HUES48 (cell line): ENCODE measurements around the gene KLHL29.
"Not testable (repeated sequence)": the region's sequence is repeated elsewhere in the genome, so short reads cannot be mapped to it uniquely, and the experiment has no call there.

ENCODE experiments used
- H3K27ac ChIP-seq: one replicate; pipeline ENCODE4 v1.7.0; 2013; ENCODE audit warnings: low read depth, low read length, inconsistent platforms
- H3K27me3 ChIP-seq: 2 replicates; pipeline ENCODE4 v1.6.1; 2013; ENCODE audit warnings: mild to moderate bottlenecking, low read length; ENCODE audit not compliant: control insufficient read depth, insufficient read depth
- H3K36me3 ChIP-seq: 2 replicates; pipeline ENCODE4 v1.6.1; 2013; ENCODE audit warnings: low read length; ENCODE audit not compliant: control insufficient read depth, insufficient read depth
- H3K4me1 ChIP-seq: 2 replicates; pipeline ENCODE4 v1.6.1; 2013; ENCODE audit warnings: mild to moderate bottlenecking, low read length; ENCODE audit not compliant: control insufficient read depth, insufficient read depth
- H3K4me3 ChIP-seq: 2 replicates; pipeline ENCODE4 v1.5.1; 2013; ENCODE audit warnings: mild to moderate bottlenecking, low read depth, low read length
- H3K9ac ChIP-seq: 2 replicates; pipeline ENCODE4 v1.6.1; 2013; ENCODE audit warnings: mild to moderate bottlenecking, low read depth, low read length, moderate library complexity
- H3K9me3 ChIP-seq: 2 replicates; pipeline ENCODE4 v1.6.1; 2013; ENCODE audit warnings: low read length; ENCODE audit not compliant: control insufficient read depth, insufficient read depth

The KLHL29 gene

DNA sequence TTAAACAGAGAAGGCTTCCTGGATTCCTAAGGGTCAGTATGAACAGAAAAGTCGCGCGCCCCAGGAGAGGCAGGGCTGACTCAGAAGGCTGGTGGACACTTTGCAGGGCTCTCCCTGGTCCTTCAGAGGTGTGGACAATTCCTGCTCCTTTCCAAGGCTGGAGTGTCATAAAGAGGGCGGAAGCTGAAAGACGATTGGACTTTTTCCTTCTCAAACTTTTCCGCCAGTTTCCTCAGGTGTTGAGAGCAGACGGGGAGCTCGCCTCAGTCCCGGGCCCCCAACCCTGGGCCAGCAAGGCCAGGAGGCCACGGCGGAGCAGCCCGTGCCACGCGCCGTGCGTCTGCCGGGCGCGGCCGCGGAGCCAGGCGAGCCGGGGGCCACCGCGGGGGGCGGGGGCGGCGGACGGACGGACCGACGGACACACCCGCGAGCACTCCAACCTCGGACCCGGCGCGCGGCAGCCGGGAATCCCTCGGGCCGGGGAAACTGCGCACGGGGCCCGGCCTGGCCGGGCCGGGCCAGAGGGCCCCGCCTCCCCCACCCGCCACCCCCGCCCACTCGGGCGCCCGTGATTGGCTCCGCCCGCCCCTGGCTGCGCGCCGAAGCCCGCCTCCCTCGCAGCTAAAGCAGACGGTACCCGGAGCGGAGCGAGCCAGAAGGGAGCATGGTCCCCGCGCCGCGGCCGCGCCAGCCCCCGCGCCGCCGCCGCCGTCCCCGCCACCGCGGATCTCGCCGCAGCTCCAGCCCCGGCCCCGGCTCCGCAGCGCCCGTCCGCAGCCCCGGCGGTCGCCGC is at the start of gene KLHL29:
KLHL29 (plus strand) TSS at position 629 of the 793 bp plus-strand sequence. CDS start 177,018 bp downstream, outside the sequence.
- Histone ChIP-seq H3K27ac (no peak within 1 kb of the TSS), H3K4me3 (peak within 1 kb of the TSS; percentile 74), H3K4me1 (peaks cover 10% of the 10 kb centered on the region; the same call in 1 of the 2 replicates)

DNA sequence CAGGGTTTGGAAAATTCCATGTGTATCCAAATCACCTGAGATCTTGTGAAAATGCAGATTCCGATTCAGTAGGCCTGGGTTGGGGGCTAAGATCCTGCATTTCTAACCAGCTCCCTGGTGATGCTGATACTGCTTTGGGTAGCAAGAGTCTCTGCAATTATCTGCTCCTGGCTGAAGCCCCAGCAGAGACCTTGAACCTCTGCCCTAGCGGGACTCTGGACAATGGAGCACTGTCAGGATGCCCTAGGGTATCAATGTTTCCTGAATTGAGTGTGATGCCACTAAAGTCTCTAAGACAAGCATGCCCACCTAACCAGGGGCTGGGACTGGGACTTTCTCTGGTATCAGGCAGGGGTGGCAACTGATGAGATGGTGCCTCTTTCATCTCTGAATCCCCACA is 49.4 kb upstream of the KLHL29 start:
- Histone ChIP-seq H3K4me3 (no peak overlapping the region), H3K4me1 (no peaks in the 10 kb centered on the region), H3K27ac (no peak overlapping the region), H3K36me3 (no peaks in the 10 kb centered on the region), H3K27me3 (no peaks in the 10 kb centered on the region), H3K9ac (no peak overlapping the region), H3K9me3 (no peaks in the 10 kb centered on the region)

More for the DNA sequence above, at the start of gene KLHL29:
- H3K36me3 ChIP-seq: no peaks in the 10 kb centered on the region
- H3K9ac ChIP-seq: peak within 1 kb of the TSS; percentile 30; the same call in 1 of the 2 replicates
- H3K27me3 ChIP-seq: peaks cover 84% of the 10 kb centered on the region
- H3K9me3 ChIP-seq: no peaks in the 10 kb centered on the region

- Histone ChIP-seq H3K36me3 (no peaks in the 10 kb centered on the region), H3K27me3 (no peaks in the 10 kb centered on the region), H3K9me3 (no peaks in the 10 kb centered on the region), H3K4me1 (no peaks in the 10 kb centered on the region), H3K9ac (no peak overlapping the region), H3K27ac (no peak overlapping the region), H3K4me3 (no peak overlapping the region)
Measured at GRCh38 chr2:23342075-23342474, 42.9 kb upstream of the KLHL29 start.

DNA sequence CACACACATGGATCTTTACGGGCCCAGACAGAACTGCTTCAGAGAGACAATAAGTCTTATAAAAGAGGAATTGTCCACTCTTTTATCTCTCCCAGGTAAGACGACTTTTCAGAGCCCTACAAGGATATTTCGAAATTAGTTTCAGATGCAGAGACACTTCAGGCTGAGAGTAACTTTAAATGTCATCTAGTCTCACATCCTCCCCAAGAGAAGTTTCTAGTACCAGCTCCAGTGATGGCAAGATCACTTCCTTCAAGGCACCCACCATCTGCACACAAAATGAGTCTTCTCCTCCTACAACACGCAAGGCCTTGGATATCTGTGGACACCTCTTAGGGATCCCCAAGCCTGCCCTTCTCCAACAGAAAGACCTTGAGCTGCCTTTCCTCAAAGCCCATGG is 39.0 kb upstream of the KLHL29 start:
- no peak overlapping the region for H3K4me3 ChIP-seq
- no peaks in the 10 kb centered on the region for H3K4me1 ChIP-seq
- H3K9me3 ChIP-seq: no peaks in the 10 kb centered on the region
- H3K27ac ChIP-seq: no peak overlapping the region
- no peak overlapping the region for H3K9ac ChIP-seq
- no peaks in the 10 kb centered on the region for H3K36me3 ChIP-seq
- no peaks in the 10 kb centered on the region for H3K27me3 ChIP-seq

DNA sequence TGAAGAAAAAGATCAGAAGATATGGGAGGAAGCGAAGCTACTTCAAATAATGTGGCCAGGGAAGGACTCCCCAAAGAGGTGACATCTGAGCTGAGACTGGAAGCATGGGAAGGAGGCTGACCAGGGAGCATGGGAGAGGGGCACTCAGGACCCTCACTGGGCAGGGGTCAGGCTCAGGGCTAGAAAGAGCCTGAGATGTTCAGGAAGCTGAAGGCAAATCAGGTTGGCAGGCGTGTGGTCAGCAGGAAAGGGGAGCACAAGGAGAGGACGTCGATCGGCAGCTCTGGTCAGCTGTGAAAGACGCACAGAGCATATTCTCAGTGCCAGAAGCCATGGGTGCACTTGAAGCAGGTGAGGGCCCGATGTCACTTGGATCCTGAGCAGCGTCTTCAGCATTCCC is 38.2 kb upstream of the KLHL29 start:
- Histone ChIP-seq H3K27me3 (no peaks in the 10 kb centered on the region; the same call in 1 of the 2 replicates), H3K4me3 (no peak overlapping the region), H3K9me3 (no peaks in the 10 kb centered on the region), H3K9ac (no peak overlapping the region), H3K27ac (no peak overlapping the region), H3K4me1 (no peaks in the 10 kb centered on the region; the same call in 1 of the 2 replicates), H3K36me3 (no peaks in the 10 kb centered on the region)

DNA sequence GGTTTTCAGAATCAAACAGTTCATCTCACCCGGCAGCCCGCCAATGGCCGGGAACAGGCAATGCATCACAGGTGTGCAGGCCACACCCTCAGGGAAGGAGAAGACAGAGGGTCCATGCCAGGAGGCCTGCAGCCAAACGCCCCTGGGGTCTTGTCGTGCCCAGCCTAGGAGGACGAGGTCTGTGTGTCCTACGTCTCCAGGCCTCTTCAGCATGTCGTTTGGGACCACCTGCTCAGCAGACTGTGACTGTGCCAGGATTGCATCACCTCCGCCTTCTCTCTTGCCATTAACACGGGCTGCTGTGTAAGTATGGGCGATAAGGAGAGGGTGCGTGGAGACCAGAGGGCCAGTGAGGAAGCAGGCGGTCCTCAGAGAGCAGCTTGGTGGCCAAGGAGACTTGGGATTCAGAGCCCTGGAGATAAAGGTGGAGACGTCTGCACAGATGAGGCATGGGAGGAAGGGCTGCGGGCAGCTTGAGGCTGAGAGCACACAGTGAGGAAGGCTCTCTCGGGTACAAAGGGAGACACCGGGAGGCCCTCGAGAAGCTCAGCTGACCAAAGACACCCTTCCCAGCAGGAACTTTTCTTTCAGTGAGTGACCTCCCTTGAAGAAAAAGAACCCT is 37.4 kb upstream of the KLHL29 start:
- no peaks in the 10 kb centered on the region for H3K36me3 ChIP-seq
- H3K9ac ChIP-seq: no peak overlapping the region
- no peaks in the 10 kb centered on the region; the same call in 1 of the 2 replicates for H3K4me1 ChIP-seq
- peaks cover 6% of the 10 kb centered on the region for H3K27me3 ChIP-seq
- no peak overlapping the region for H3K4me3 ChIP-seq
- H3K9me3 ChIP-seq: no peaks in the 10 kb centered on the region
- H3K27ac ChIP-seq: no peak overlapping the region

DNA sequence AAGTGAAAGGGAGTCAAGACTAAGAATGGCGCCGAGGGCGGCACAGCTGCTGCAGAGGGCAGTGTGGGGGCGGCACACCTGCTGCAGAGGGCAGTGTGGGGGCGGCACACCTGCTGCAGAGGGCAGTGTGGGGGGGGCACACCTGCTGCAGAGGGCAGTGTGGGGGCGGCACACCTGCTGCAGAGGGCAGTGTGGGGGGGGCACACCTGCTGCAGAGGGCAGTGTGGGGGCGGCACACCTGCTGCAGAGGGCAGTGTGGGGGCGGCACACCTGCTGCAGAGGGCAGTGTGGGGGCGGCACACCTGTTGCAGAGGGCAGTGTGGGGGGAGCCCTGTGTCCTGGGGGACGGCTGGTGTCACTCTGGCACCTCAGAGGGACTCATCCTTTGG is 36.9 kb upstream of the KLHL29 start:
- not testable (repeated sequence) for H3K4me1 ChIP-seq, H3K27me3 ChIP-seq, H3K27ac ChIP-seq, H3K9ac ChIP-seq, H3K36me3 ChIP-seq, H3K9me3 ChIP-seq, H3K4me3 ChIP-seq

- Histone ChIP-seq H3K36me3 (no peaks in the 10 kb centered on the region), H3K4me1 (no peaks in the 10 kb centered on the region; the same call in 1 of the 2 replicates), H3K9me3 (no peaks in the 10 kb centered on the region), H3K9ac (no peak overlapping the region), H3K27ac (no peak overlapping the region), H3K4me3 (no peak overlapping the region), H3K27me3 (peaks cover 6% of the 10 kb centered on the region)
Measured at GRCh38 chr2:23349508-23349907, 35.5 kb upstream of the KLHL29 start.

DNA sequence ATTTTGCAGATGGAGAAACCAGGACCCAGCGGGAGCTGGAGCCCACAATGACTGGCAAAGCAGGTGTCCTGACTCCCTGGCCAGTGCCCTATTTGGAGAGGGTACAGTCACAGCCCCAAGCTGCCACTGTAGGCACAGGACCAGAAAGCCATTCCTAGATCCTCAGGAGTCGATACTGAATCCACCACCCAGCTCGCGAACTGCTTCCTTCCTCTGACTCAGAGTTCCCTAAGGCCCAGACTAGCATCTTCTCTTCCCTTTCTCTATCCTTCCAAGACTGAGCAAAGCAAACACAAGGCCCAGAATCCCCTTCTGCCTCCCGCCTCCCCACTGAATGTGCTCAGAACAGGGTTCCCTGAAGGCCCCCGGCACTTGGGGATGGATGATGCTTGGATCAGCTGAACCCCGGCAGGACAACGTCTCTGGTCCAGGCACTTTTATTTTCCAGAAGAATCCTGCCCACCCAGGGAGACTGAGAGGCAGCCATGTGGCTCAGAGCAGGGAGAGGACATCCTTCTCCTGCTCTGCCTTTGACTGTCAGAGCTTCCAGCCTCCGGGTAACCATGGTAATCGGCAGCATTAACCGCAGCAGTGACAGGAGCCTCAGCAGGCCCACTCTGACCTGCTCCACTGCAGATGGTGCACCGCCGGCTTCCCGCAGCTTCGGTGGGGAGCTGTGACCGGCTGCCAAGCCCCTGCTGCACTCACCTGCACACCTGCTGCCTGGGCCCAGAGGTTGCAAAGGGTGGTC is 34.8 kb upstream of the KLHL29 start:
- H3K27me3 ChIP-seq: peaks cover 6% of the 10 kb centered on the region
- H3K36me3 ChIP-seq: no peaks in the 10 kb centered on the region
- H3K9me3 ChIP-seq: no peaks in the 10 kb centered on the region
- H3K4me1 ChIP-seq: no peaks in the 10 kb centered on the region; the same call in 1 of the 2 replicates
- no peak overlapping the region for H3K27ac ChIP-seq
- no peak overlapping the region for H3K9ac ChIP-seq
- H3K4me3 ChIP-seq: no peak overlapping the region

- H3K9ac ChIP-seq: no peak overlapping the region
- H3K36me3 ChIP-seq: no peaks in the 10 kb centered on the region
- H3K27me3 ChIP-seq: peaks cover 6% of the 10 kb centered on the region
- no peaks in the 10 kb centered on the region; the same call in 1 of the 2 replicates for H3K4me1 ChIP-seq
- H3K9me3 ChIP-seq: no peaks in the 10 kb centered on the region
- H3K4me3 ChIP-seq: no peak overlapping the region
- H3K27ac ChIP-seq: no peak overlapping the region
Measured at GRCh38 chr2:23350792-23351355, 34.1 kb upstream of the KLHL29 start.
